ENCODE results near the gene FAM149B1. TPM values are rescaled to one million over a fixed set of nuclear protein-coding genes. Genes with fewer than 3 reads are reported as not detected.

Gene FAM149B1
- total RNA-seq, 1 donor, result 33.7 TPM

DNA sequence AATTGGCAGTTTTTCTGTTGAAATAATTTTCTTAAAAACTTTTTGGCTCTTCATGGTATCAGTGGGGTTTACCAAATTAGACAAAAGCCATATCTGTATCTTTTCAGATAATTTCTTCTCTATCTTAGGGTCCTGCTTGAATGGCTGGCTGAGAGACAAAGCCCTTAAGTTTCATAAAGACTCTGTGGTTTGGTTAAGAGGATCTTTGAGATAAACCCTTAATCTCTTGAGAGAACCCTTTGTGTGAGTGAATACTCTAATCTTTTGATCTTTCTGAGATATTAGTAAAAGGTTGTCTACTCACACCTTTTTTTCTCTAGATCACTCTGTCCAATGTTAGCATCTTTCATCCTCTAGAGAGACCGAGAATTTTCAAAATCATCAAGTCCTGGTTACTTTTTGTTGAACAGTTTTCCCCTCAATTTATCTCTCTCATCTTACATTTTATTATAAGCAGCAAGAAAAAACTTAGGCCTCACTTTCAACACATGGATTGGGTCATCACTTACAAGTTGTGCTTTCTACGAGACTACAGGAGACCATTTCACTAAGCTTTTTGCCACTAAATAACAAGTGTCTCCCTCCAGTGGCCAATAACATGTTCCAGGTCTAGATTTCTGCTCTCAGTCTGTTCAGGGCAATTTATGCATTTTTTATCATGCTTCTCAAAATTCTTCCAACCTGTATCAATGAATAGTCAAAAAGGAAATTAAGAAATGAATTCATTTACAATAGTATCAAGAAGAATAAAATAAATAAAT is 50.7 kb downstream of the FAM149B1 start:
- no peaks in the 10 kb centered on the region for H4K20me1 ChIP-seq (ENCODE audit: insufficient read depth, low read length)
- H3K27me3 ChIP-seq (ENCODE audit: insufficient read depth, low read length), result no peaks in the 10 kb centered on the region
- H3K4me1 ChIP-seq (ENCODE audit: insufficient read depth, low read length), result peaks cover 6% of the 10 kb centered on the region
- DNase-seq (ENCODE audit: insufficient read length, low spot score, missing footprints), result peak; percentile 65
- H3K27ac ChIP-seq (ENCODE audit: low read depth, low read length), result no peak overlapping the region
- no peaks in the 10 kb centered on the region for H3K9me3 ChIP-seq (ENCODE audit: low read depth, low read length)
- TF ChIP-seq CTCF (IDR thresholded peaks at IDR 0.05; ENCODE audit: extremely low read depth, low read depth, low read length), result peak; percentile 57
- no peak overlapping the region for H3K4me3 ChIP-seq (ENCODE audit: insufficient read depth, low read length)
- peaks cover 8% of the 10 kb centered on the region for H3K36me3 ChIP-seq (ENCODE audit: insufficient read depth, low read length)
- no peak overlapping the region for H2AFZ ChIP-seq (ENCODE audit: low read length)
- no peaks in the 10 kb centered on the region for H3K79me2 ChIP-seq (ENCODE audit: insufficient read depth, low read length)
- no peak overlapping the region for H3K4me2 ChIP-seq (ENCODE audit: insufficient read depth, low read length)

DNA sequence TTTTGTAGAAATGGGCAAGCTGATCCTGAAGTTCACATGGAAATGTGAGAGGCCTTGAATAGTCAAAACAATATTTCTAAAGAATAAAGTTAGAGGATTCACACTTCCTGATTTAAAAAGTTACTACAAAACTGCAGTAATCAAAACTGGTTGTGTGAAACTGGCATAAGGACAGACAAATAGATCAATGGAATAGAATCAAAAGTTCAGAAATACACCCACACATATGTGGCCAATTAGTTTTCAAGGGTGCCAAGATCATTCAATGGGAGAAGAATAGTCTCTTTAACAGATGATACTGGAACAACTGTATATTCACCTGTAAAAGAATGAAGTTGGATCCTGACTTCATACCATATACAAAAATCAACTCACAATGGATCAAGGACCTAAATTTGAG is 51.5 kb downstream of the FAM149B1 start:
- Histone ChIP-seq H4K20me1 (ENCODE audit: insufficient read depth, low read length) (no peaks in the 10 kb centered on the region), H3K4me1 (ENCODE audit: insufficient read depth, low read length) (peaks cover 6% of the 10 kb centered on the region), H3K79me2 (ENCODE audit: insufficient read depth, low read length) (no peaks in the 10 kb centered on the region), H2AFZ (ENCODE audit: low read length) (no peak overlapping the region), H3K4me2 (ENCODE audit: insufficient read depth, low read length) (no peak overlapping the region), H3K9me3 (ENCODE audit: low read depth, low read length) (no peaks in the 10 kb centered on the region), H3K27me3 (ENCODE audit: insufficient read depth, low read length) (no peaks in the 10 kb centered on the region), H3K27ac (ENCODE audit: low read depth, low read length) (no peak overlapping the region), H3K4me3 (ENCODE audit: insufficient read depth, low read length) (no peak overlapping the region), H3K36me3 (ENCODE audit: insufficient read depth, low read length) (peaks cover 8% of the 10 kb centered on the region)
- no peak for DNase-seq (ENCODE audit: insufficient read length, low spot score, missing footprints)
- TF ChIP-seq CTCF (IDR thresholded peaks at IDR 0.05; ENCODE audit: extremely low read depth, low read depth, low read length), result no peak

GRCh38 chr10:73220989-73221388 is 53.1 kb downstream of the FAM149B1 start:
- H3K27me3 ChIP-seq (ENCODE audit: insufficient read depth, low read length), result no peaks in the 10 kb centered on the region
- no peak for TF ChIP-seq CTCF (IDR thresholded peaks at IDR 0.05; ENCODE audit: extremely low read depth, low read depth, low read length)
- H3K36me3 ChIP-seq (ENCODE audit: insufficient read depth, low read length), result peaks cover 8% of the 10 kb centered on the region
- H3K4me1 ChIP-seq (ENCODE audit: insufficient read depth, low read length), result peaks cover 10% of the 10 kb centered on the region
- no peaks in the 10 kb centered on the region for H4K20me1 ChIP-seq (ENCODE audit: insufficient read depth, low read length)
- no peaks in the 10 kb centered on the region for H3K9me3 ChIP-seq (ENCODE audit: low read depth, low read length)
- no peak overlapping the region for H3K4me3 ChIP-seq (ENCODE audit: insufficient read depth, low read length)
- no peak overlapping the region for H3K27ac ChIP-seq (ENCODE audit: low read depth, low read length)
- H3K79me2 ChIP-seq (ENCODE audit: insufficient read depth, low read length), result no peaks in the 10 kb centered on the region
- H2AFZ ChIP-seq (ENCODE audit: low read length), result no peak overlapping the region
- no peak overlapping the region for H3K4me2 ChIP-seq (ENCODE audit: insufficient read depth, low read length)
- no peak for DNase-seq (ENCODE audit: insufficient read length, low spot score, missing footprints)

- no peaks in the 10 kb centered on the region for H3K79me2 ChIP-seq (ENCODE audit: insufficient read depth, low read length)
- H2AFZ ChIP-seq (ENCODE audit: low read length), result no peak overlapping the region
- H3K36me3 ChIP-seq (ENCODE audit: insufficient read depth, low read length), result peaks cover 5% of the 10 kb centered on the region
- H3K4me1 ChIP-seq (ENCODE audit: insufficient read depth, low read length), result peaks cover 4% of the 10 kb centered on the region
- TF ChIP-seq CTCF (IDR thresholded peaks at IDR 0.05; ENCODE audit: extremely low read depth, low read depth, low read length), result no peak
- H4K20me1 ChIP-seq (ENCODE audit: insufficient read depth, low read length), result no peaks in the 10 kb centered on the region
- no peaks in the 10 kb centered on the region for H3K27me3 ChIP-seq (ENCODE audit: insufficient read depth, low read length)
- H3K27ac ChIP-seq (ENCODE audit: low read depth, low read length), result no peak overlapping the region
- H3K4me2 ChIP-seq (ENCODE audit: insufficient read depth, low read length), result no peak overlapping the region
- DNase-seq (ENCODE audit: insufficient read length, low spot score, missing footprints), result no peak
- H3K4me3 ChIP-seq (ENCODE audit: insufficient read depth, low read length), result no peak overlapping the region
- no peaks in the 10 kb centered on the region for H3K9me3 ChIP-seq (ENCODE audit: low read depth, low read length)
Measured at GRCh38 chr10:73225518-73225917, 57.6 kb downstream of the FAM149B1 start.

All from osteoblast (primary cell).